ENCODE results near the gene KHDC1L. TPM values are rescaled to one million over a fixed set of nuclear protein-coding genes. Genes with fewer than 3 reads are reported as not detected.

KHDC1L gene
- total and polyA plus RNA-seq, 2 donors from 2014 or later, result not detected

DNA sequence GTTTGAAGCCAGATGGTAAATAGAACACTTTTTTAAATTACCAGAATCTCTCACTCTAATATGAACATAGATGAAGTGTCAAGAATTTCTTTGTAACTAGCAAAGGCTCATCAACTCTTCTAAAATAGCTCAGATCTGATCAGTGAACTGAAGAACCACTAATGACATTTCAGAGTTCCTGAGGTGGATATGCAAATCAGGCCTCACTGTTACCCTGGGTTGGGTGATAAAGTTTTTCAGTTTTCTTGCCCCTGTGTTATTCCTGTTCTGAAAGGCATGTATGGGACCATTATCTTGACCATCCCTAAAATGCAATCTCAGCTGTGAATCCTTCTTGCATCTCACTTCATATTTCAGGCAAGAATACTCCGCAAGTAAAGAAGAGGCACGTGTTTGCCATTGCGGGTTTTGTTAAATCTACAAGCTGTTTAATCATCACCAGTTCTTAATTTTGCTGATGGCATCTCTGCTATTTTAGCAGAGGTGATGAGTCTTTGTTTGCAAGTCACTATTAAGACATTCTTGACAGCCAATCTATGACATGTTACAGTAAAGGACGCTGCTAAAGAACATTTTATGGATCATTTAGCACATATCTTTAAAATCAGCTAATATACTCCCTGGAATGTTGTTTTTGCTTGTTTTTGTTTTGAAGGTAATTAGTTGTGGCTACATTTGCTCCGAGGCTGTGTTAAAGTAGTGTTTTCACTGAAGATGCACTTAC is 47.9 kb downstream of the KHDC1L start:
- no peak for TF ChIP-seq CTCF (IDR thresholded peaks at IDR 0.05; ENCODE audit: borderline replicate concordance, extremely low read depth, insufficient read depth)
- Histone ChIP-seq H3K9ac (ENCODE audit: low read length in 3 of 3) (no peak overlapping the region), H3K27ac (ENCODE audit: low read depth in 2 of 2, low read length in 2 of 2) (no peak overlapping the region), H3K27me3 (ENCODE audit: control insufficient read depth, insufficient read depth, low read length) (no peaks in the 10 kb centered on the region), H3K4me3 (ENCODE audit: low read length in 3 of 3) (no peak overlapping the region), H3K36me3 (ENCODE audit: control insufficient read depth in 2 of 3, insufficient read depth in 3 of 3, low read length in 3 of 3) (no peaks in the 10 kb centered on the region), H3K9me3 (ENCODE audit: control insufficient read depth in 2 of 3, insufficient read depth in 1 of 3, low read length in 3 of 3) (no peaks in the 10 kb centered on the region), H3K4me1 (ENCODE audit: control insufficient read depth in 2 of 3, insufficient read depth in 2 of 3, low read depth in 1 of 3, low read length in 3 of 3) (peaks cover 0 to 2% (median 0%) of the 10 kb centered on the region in 3 donors)
- intact Hi-C loops (cut with DNase I), result no loop called here
- DNase-seq (no peak), FAIRE-seq (no peak)

DNA sequence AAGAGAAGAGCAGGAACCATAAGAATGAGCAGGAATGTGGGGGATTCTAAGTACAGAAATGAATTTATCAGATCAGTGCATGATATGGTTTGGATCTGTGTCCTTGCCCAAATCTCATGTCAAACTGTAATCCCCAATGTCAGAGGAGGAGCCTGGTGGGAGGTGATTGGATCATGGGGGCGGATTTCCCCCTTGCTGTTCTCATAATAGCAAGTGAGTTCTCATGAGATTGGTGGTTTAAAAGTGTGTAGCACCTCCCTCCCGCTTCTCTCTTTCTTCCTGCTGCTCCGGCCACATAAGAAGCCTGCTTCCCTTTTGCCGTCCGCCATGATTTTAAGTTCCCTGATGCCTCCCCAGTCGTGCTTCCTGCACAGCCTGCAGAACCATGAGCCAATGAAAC is 49.2 kb downstream of the KHDC1L start:
- intact Hi-C loops (cut with DNase I), result no loop called here

GRCh38 chr6:73174646-73175045 is 50.6 kb downstream of the KHDC1L start:
- no peaks in the 10 kb centered on the region for H3K36me3 ChIP-seq (ENCODE audit: control insufficient read depth in 2 of 3, insufficient read depth in 3 of 3, low read length in 3 of 3)
- H3K27ac ChIP-seq (ENCODE audit: low read depth in 2 of 2, low read length in 2 of 2), result no peak overlapping the region
- H3K9me3 ChIP-seq (ENCODE audit: control insufficient read depth in 2 of 3, insufficient read depth in 1 of 3, low read length in 3 of 3), result no peaks in the 10 kb centered on the region
- no peak overlapping the region for H3K9ac ChIP-seq (ENCODE audit: low read length in 3 of 3)
- intact Hi-C loops (cut with DNase I), result no loop called here
- FAIRE-seq (no peak), DNase-seq (no peak)
- no peak overlapping the region for H3K4me3 ChIP-seq (ENCODE audit: low read length in 3 of 3)
- no peak for TF ChIP-seq CTCF (IDR thresholded peaks at IDR 0.05; ENCODE audit: borderline replicate concordance, extremely low read depth, insufficient read depth)
- H3K27me3 ChIP-seq (ENCODE audit: control insufficient read depth, insufficient read depth, low read length), result no peaks in the 10 kb centered on the region
- no peaks in the 10 kb centered on the region for H3K4me1 ChIP-seq (ENCODE audit: control insufficient read depth in 2 of 3, insufficient read depth in 2 of 3, low read depth in 1 of 3, low read length in 3 of 3)

More for the DNA sequence above, 49.2 kb downstream of the KHDC1L start:
- no peaks in the 10 kb centered on the region for H3K9me3 ChIP-seq (ENCODE audit: control insufficient read depth in 2 of 3, insufficient read depth in 1 of 3, low read length in 3 of 3)
- H3K36me3 ChIP-seq (ENCODE audit: control insufficient read depth in 2 of 3, insufficient read depth in 3 of 3, low read length in 3 of 3), result no peaks in the 10 kb centered on the region
- H3K27me3 ChIP-seq (ENCODE audit: control insufficient read depth, insufficient read depth, low read length), result no peaks in the 10 kb centered on the region
- no peak for DNase-seq
- no peak for TF ChIP-seq CTCF (IDR thresholded peaks at IDR 0.05; ENCODE audit: borderline replicate concordance, extremely low read depth, insufficient read depth)
- H3K4me3 ChIP-seq (ENCODE audit: low read length in 3 of 3), result no peak overlapping the region
- FAIRE-seq, result no peak
- H3K9ac ChIP-seq (ENCODE audit: low read length in 3 of 3), result no peak overlapping the region
- no peak overlapping the region for H3K27ac ChIP-seq (ENCODE audit: low read depth in 2 of 2, low read length in 2 of 2)
- H3K4me1 ChIP-seq (ENCODE audit: control insufficient read depth in 2 of 3, insufficient read depth in 2 of 3, low read depth in 1 of 3, low read length in 3 of 3), result peaks cover 0 to 2% (median 0%) of the 10 kb centered on the region in 3 donors

Other genes starting within 250 kb of the KHDC1L start
- gene KHDC1, start 37.7 kb upstream of the KHDC1L start, total RNA-seq, result 1.0 TPM
- 1.7 TPM for gene KHDC1, start 37.7 kb upstream of the KHDC1L start, polyA plus RNA-seq (ENCODE audit: insufficient read depth, low read depth, low replicate concordance)
- not detected for gene DPPA5, start 128.8 kb upstream of the KHDC1L start, total RNA-seq
- not detected for gene DPPA5, start 128.8 kb upstream of the KHDC1L start, polyA plus RNA-seq (ENCODE audit: insufficient read depth, low read depth, low replicate concordance)
- gene KHDC3L, start 137.2 kb upstream of the KHDC1L start, total RNA-seq, result not detected
- gene KHDC3L, start 137.2 kb upstream of the KHDC1L start, polyA plus RNA-seq (ENCODE audit: insufficient read depth, low read depth, low replicate concordance), result not detected
- 0.35 TPM for gene OOEP, start 144.4 kb upstream of the KHDC1L start, total RNA-seq
- gene OOEP, start 144.4 kb upstream of the KHDC1L start, polyA plus RNA-seq (ENCODE audit: insufficient read depth, low read depth, low replicate concordance), result not detected
- gene DDX43, start 169.3 kb upstream of the KHDC1L start, total RNA-seq, result 1.4 TPM
- 0.15 TPM for gene DDX43, start 169.3 kb upstream of the KHDC1L start, polyA plus RNA-seq (ENCODE audit: insufficient read depth, low read depth, low replicate concordance)
- 5.9 TPM for gene CGAS, start 226.8 kb upstream of the KHDC1L start, total RNA-seq
- 1.1 TPM for gene CGAS, start 226.8 kb upstream of the KHDC1L start, polyA plus RNA-seq (ENCODE audit: insufficient read depth, low read depth, low replicate concordance)
- 32.8 TPM for gene MTO1, start 236.2 kb upstream of the KHDC1L start, total RNA-seq
- gene MTO1, start 236.2 kb upstream of the KHDC1L start, polyA plus RNA-seq (ENCODE audit: insufficient read depth, low read depth, low replicate concordance), result 14.9 TPM